Measurements from ENCODE around the gene EPHB2. TPM values are rescaled to one million over a fixed set of nuclear protein-coding genes. Genes with fewer than 3 reads are reported as not detected.

EPHB2 gene
- total RNA-seq, 1 donor from 2014 or later = not detected

GRCh38 chr1:22721122-22721873 is 10.7 kb downstream of the EPHB2 start:
- intact Hi-C loops (cut with micrococcal nuclease) = no loop called here

DNA sequence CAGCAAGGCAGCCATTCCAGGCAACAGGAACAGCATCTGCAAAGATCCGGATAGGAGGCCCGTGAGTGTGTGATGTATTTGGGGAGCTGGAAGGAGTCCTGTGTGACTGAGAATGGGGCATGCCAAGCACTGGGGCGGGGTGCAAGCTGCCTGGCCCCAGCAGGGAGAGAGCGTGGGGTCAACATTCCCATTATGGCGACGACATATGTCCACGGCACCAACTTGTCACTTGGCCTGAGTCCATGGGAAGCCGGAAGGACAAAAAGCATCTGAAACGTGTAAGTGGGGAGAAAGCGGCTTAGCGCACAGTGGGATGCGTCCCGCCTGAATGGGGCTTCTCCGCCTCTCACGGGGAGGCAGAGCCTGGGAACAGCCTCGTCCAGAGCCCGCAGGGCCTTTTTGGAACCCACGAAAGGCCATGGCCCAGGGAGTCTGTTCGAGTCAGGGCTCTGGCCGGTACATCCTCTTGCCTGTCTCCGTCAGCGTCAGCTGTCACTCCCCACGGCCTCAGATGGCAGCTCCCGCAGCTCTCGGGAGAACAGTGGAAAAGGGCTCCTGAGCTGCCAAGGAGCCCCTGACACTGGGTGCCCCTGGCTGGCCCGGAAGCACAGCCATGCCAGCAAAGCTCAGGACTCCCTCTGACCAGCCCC is 12.4 kb downstream of the EPHB2 start:
- intact Hi-C loops (cut with micrococcal nuclease) = no loop called here

DNA sequence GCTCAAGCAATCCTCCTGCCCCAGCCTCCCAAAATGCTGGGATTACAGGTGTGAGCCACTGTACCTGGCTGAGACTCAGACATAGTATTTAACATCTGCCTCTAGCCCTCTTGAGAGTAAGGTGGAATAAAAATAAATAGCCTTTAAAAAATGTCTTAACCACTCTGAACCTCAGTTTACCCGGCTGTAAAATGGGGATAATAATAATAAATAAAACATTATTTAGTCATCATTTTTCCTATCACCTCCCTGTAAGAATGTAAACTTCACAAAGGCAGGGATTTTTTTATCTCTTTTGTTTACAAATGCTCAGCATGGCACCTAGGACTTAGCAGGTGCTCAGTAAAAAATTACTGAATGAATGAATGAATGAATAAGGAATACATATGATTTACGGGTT is 17.2 kb downstream of the EPHB2 start:
- intact Hi-C loops (cut with micrococcal nuclease) = no loop called here

- intact Hi-C loops (cut with micrococcal nuclease) = no loop called here
Observed at GRCh38 chr1:22728751-22729399, 18.2 kb downstream of the EPHB2 start.

DNA sequence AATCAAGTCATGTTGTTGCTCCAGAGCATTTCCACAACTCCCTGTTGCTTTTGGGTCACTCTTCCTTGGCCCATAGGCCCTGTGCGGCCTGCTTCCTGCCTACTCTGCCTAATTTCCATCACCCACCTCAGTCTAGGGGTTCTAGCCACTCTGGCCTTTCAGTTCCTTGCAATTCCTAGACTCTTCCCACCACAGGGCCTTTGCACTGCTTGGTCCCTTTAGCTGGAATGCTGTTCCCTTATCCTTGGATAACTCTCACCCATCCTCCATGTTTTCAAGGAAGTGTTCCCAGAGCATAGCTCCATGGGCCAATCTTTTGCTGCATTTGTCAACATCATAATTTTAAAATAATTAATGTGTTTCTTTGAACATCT is 18.7 kb downstream of the EPHB2 start:
- intact Hi-C loops (cut with micrococcal nuclease) = no loop called here

- intact Hi-C loops (cut with micrococcal nuclease) = no loop called here
Observed at GRCh38 chr1:22729912-22730311, 19.3 kb downstream of the EPHB2 start.

- intact Hi-C loops (cut with micrococcal nuclease) = no loop called here
Observed at GRCh38 chr1:22731924-22732720, 21.5 kb downstream of the EPHB2 start.

GRCh38 chr1:22733643-22734042 is 23.0 kb downstream of the EPHB2 start:
- intact Hi-C loops (cut with micrococcal nuclease) = no loop called here

- intact Hi-C loops (cut with micrococcal nuclease) = no loop called here
Observed at GRCh38 chr1:22736501-22737080, 26.0 kb downstream of the EPHB2 start.

DNA sequence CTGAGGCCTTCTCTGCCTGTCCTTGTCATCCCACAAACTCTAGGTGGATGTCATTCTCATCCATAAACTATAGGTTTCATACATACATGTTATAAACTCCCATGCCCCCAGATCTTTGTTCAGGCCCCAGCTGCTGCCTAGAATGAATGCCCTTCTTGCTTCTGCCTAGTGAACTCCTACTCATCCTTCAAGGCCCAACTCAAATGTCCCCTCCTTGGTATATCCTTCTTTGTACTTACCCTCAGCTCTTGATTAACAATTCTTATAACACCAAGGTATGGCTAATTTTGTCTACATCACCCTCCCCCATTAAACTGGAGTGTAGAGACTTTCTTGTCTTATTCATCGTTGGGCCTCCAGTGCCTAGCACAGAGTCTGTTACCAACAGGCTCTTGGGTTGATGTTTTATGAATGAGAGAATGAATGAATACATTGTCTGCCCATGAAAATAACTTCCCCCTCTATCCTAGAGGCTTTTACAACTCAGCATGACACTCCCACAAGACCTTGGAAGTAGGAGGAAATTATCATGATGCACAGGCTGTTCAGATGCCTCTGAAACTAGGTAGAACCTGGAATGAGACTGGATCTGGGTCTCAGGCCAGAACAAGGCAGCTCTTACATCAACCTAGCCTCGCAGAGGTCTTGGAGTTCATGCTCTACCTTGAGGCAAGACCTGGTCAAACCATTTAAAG is 26.9 kb downstream of the EPHB2 start:
- intact Hi-C loops (cut with micrococcal nuclease) = no loop called here

DNA sequence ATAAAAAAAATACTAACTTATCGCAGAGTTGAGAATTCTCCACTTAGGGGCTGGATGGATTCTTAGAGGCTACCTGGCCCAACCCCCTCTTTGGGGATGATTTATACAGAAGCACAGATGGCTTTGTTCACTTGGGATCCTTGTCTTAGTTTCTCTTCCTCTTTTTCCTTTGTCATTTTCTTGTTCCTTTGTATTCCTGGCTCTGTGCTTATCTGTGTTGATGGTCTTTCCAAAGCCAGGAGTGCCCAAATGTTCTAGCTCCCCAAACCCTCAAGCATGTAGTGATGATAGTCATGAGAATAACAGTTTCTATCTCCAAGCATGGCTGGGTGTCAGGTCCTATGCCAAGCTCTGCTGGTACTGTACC is 27.4 kb downstream of the EPHB2 start:
- intact Hi-C loops (cut with micrococcal nuclease) = no loop called here

GRCh38 chr1:22738522-22738921 is 27.9 kb downstream of the EPHB2 start:
- intact Hi-C loops (cut with micrococcal nuclease) = no loop called here

- intact Hi-C loops (cut with micrococcal nuclease) = no loop called here
Observed at GRCh38 chr1:22739648-22740385, 29.2 kb downstream of the EPHB2 start.

DNA sequence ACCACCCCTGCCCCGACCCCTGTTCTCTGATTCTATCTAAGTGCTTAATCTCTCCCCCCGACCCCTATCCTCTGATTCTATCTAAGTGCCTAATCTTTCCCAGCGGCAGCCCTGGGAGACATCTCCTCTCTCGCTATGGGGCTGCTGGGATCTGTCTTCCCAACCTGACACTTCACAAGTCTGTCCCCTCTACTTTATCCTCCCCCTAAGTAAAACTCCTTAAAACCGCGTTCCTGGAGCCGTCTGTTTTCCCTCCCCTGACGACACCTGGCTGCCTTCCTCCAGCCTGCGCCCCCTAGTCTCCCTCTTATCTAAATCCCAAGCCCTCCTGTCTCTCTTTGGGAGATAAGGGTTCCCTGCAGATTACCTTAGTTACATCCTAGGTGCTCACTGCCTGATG is 30.5 kb downstream of the EPHB2 start:
- intact Hi-C loops (cut with micrococcal nuclease) = no loop called here

GRCh38 chr1:22745669-22746585 is 35.3 kb downstream of the EPHB2 start:
- intact Hi-C loops (cut with micrococcal nuclease) = no loop called here

- intact Hi-C loops (cut with micrococcal nuclease) = no loop called here
Observed at GRCh38 chr1:22747021-22747734, 36.5 kb downstream of the EPHB2 start.

DNA sequence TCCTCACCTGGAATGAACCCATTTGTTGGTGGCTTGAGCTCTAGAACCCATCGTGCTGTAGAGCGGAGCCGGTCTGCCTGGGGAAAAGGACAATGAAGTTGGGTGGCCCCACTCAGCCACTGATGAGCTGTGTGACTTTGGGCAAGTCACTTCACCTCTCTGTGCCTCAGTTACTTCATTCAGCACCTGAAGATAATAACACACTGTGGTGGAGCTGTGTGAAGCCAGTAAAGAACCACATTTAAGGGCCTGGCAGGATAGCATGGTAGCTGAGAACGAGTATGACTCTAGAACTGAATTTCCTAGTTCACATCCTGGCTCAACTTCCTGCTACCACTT is 37.1 kb downstream of the EPHB2 start:
- intact Hi-C loops (cut with micrococcal nuclease) = no loop called here

GRCh38 chr1:22749503-22749902 is 38.9 kb downstream of the EPHB2 start:
- intact Hi-C loops (cut with micrococcal nuclease) = no loop called here
